K562 (cell line): Measurements from ENCODE around the gene IFTAP. TPM values are rescaled to one million over a fixed set of nuclear protein-coding genes. Genes with fewer than 3 reads are reported as not detected.

Experiments
- ADNP ChIP-seq: fragments of 200-800 bp; sonication (Bioruptor generic); IDR thresholded peaks from 2 replicates; pipeline ENCODE4 v1.6.1; 2016; ENCODE audit warnings: missing genetic modification characterization, missing compliant biosample characterization
- CEBPB ChIP-seq: fragments of 450-650 bp; IDR thresholded peaks from 2 replicates; pipeline ENCODE4 v1.6.1; 2016; ENCODE audit warnings: missing genetic modification characterization, missing compliant biosample characterization
- DIDO1 ChIP-seq: fragments of 450-650 bp; IDR thresholded peaks from 2 replicates; pipeline ENCODE4 v1.6.1; 2016; ENCODE audit warnings: low read depth, missing biosample characterization, missing genetic modification characterization
- EP300 ChIP-seq: IDR thresholded peaks from 2 replicates; pipeline ENCODE4 v1.6.1; 2012; ENCODE audit warnings: low read length, improper control_type of control experiment
- HDAC3 ChIP-seq: fragments of 450-650 bp; IDR thresholded peaks from 2 replicates; pipeline ENCODE4 v1.6.1; 2018; ENCODE audit warnings: borderline replicate concordance, mild to moderate bottlenecking, moderate library complexity; ENCODE audit not compliant: partially characterized antibody
- HINFP ChIP-seq: fragments of 450-650 bp; conservative IDR thresholded peaks from 2 replicates; pipeline ENCODE4 v1.6.1; 2016; ENCODE audit warnings: missing genetic modification characterization, low read depth, mild to moderate bottlenecking, control low read depth, missing compliant biosample characterization
- HMBOX1 ChIP-seq: sonication (generic); IDR thresholded peaks from 2 replicates; pipeline ENCODE4 v1.6.1; 2016
- KLF13 ChIP-seq: fragments of 450-650 bp; IDR thresholded peaks from 2 replicates; pipeline ENCODE4 v1.6.1; 2016; ENCODE audit warnings: missing genetic modification characterization, low read depth, mild to moderate bottlenecking, missing compliant biosample characterization, moderate library complexity, borderline replicate concordance
- MYC ChIP-seq, 2 experiments: fragments of 250-450 bp in 1 of 2; sonication (Bioruptor Pico) in 1 of 2; IDR thresholded peaks; 2 replicates each; pipeline versions ENCODE4 v1.5.1 to v1.6.1; 2012 to 2021; ENCODE audit warnings: low read depth in 2 of 2, borderline replicate concordance in 1 of 2, improper control_type of control experiment in 1 of 2, low read length in 1 of 2, mild to moderate bottlenecking in 1 of 2, moderate library complexity in 1 of 2
- NUFIP1 ChIP-seq: fragments of 450-650 bp; IDR thresholded peaks from 2 replicates; pipeline ENCODE4 v1.6.1; 2018; ENCODE audit not compliant: partially characterized antibody
- PRDM10 ChIP-seq: fragments of 450-650 bp; IDR thresholded peaks from 2 replicates; pipeline ENCODE4 v1.6.1; 2018; ENCODE audit not compliant: partially characterized antibody
- RAD21 ChIP-seq, 2 experiments: fragments of 250-450 bp in 1 of 2; fragments of 450-650 bp in 1 of 2; sonication (Bioruptor Pico) in 1 of 2; formaldehyde crosslinking in 1 of 2; IDR thresholded peaks in 1 of 2; conservative IDR thresholded peaks in 1 of 2; 2 replicates each; pipeline versions ENCODE4 v1.4.0 to v1.8.0; 2020 to 2022; ENCODE audit warnings: mild to moderate bottlenecking in 2 of 2, moderate library complexity in 1 of 2
- SRSF1 ChIP-seq: fragments of 200-400 bp; formaldehyde crosslinking; IDR thresholded peaks from 2 replicates; pipeline ENCODE4 v1.6.1; 2017; ENCODE audit warnings: mild to moderate bottlenecking, low read depth, low read length, moderate library complexity
- TFAP4 ChIP-seq: sonication (generic); formaldehyde crosslinking; IDR thresholded peaks from 2 replicates; pipeline ENCODE4 v1.8.0; 2022; ENCODE audit warnings: missing genetic modification reagents, mild to moderate bottlenecking, moderate library complexity, borderline replicate concordance
- ZBTB12 ChIP-seq: fragments of 250-450 bp; sonication (Bioruptor Pico); IDR thresholded peaks from 2 replicates; pipeline ENCODE4 v1.4.0; 2020
- ZNF589 ChIP-seq: fragments of 200-800 bp; sonication (Bioruptor generic); IDR thresholded peaks from 2 replicates; pipeline ENCODE4 v1.6.1; 2016; ENCODE audit warnings: low read depth, missing genetic modification characterization, missing compliant biosample characterization
- polyA plus RNA-seq, 8 experiments: library from polyadenylated mRNA; depleted of rRNA in 4 of 8; stranded (reverse) in 5 of 8; unstranded in 3 of 8; fragments of >200 nt; fragmentation: Nextera tagmentation in 2 of 8; fragmentation: Illumina TruSeq in 1 of 8; extraction: Ambion mirVana in 2 of 8; extraction: Trizol in 1 of 8; gene quantifications; 2 replicates each; pipeline versions ENCODE4 v1.2.1 to v1.2.3, GENCODE V29; 2011 to 2014; ENCODE audit warnings: inconsistent platforms in 1 of 8, missing spikeins in 1 of 8
- total RNA-seq, 7 experiments: library from RNA; depleted of rRNA in 6 of 7; stranded (reverse); fragments of >200 nt in 6 of 7; fragmentation: Illumina TruSeq in 2 of 7; extraction: Trizol in 2 of 7; gene quantifications; 2 replicates each; pipeline versions ENCODE4 v1.2.1 to v1.2.3, GENCODE V29; 2011 to 2021; ENCODE audit warnings: low replicate concordance in 1 of 7

Gene IFTAP
- total and polyA plus RNA-seq, 9 of the 15 experiments (the other 6 are each of a cell fraction or from before 2014, with no cell fraction given): 9.2 to 30.0 (median 17.0) TPM

GRCh38 chr11:36594316-36594989, at the start of gene IFTAP (continued):
- peak; percentile 33 for TF ChIP-seq PRDM10
- TF ChIP-seq DIDO1 (tag): peak; percentile 100
- peak; percentile 28; the same call in 1 of the 2 replicates for TF ChIP-seq HMBOX1
- TF ChIP-seq EP300: peak; percentile 4; the same call in 1 of the 2 replicates
- peak; percentile 62; the same call in 1 of the 2 replicates for TF ChIP-seq TFAP4 (CRISPR knock-in tag)
- 0 out of 2 replicates have a peak, but pooled peaks have one; percentile 29 for TF ChIP-seq ADNP
- no peak for TF ChIP-seq SRSF1
- 0 out of 2 replicates have a peak, but pooled peaks have one; percentile 55 for TF ChIP-seq ZBTB12 (CRISPR knock-in tag)
- peak; percentile 32 for TF ChIP-seq HDAC3
- TF ChIP-seq MYC (IDR thresholded peaks at IDR 0.05; ENCODE audit: low read depth, low read length): peak; percentile 49
- no peak for TF ChIP-seq MYC (CRISPR knock-in tag; IDR thresholded peaks at IDR 0.05; ENCODE audit: borderline replicate concordance, low read depth)
- TF ChIP-seq RAD21 (CRISPR knock-in tag; conservative IDR thresholded peaks at IDR 0.05 in 1 of 2, IDR thresholded peaks at IDR 0.05 in 1 of 2): no peak
- 0 out of 2 replicates have a peak, but pooled peaks have one; percentile 29 for TF ChIP-seq CEBPB (tag)
- TF ChIP-seq KLF13 (tag): 0 out of 2 replicates have a peak, but pooled peaks have one; percentile 71
- TF ChIP-seq HINFP: peak; percentile 57; the same call in 1 of the 2 replicates
- peak; percentile 80; the same call in 1 of the 2 replicates for TF ChIP-seq ZNF589 (CRISPR knock-in tag)
- no peak for TF ChIP-seq NUFIP1
